HG03108 (cell line): ENCODE data around the gene MAOA.
A peak's percentile ranks its signal among the peaks of the same experiment; 100 is the strongest.
"Not testable (repeated sequence)": the region's sequence is repeated elsewhere in the genome, so short reads cannot be mapped to it uniquely, and the experiment has no call there.

ENCODE experiments used
- ATAC-seq: cut with Tn5 transposase; IDR thresholded peaks from one replicate; pipeline ENCODE4 v1.9.1; 2021; ENCODE audit warnings: moderate library complexity; ENCODE audit not compliant: unreplicated experiment

MAOA gene

GRCh38 chrX:43656005-43656494 lies at the start of gene MAOA:
Gene MAOA (plus strand): TSS chrX:43656299. CDS start chrX:43656342, 43 bp downstream.
- ATAC-seq: no peak

DNA sequence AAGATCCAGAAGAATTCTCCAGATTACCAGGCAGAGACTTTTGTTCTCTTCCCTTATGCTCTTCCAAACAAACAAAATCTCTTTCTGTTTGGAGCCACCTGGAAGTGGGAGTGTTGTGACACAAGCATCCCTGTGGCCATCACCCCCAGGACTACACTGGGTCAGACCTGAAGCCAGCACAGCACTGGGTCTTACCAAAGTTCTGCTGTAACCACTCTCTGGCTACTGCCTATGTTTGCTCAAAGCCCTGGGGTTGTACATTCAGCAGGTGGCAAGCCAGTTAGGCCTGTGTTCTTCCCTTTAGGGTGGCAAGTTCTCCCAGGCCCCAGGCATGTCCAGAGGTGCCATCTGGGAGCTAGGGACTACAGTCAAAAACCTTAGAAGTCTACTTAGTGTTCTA lies 43.7 kb upstream of the MAOA start:
- ATAC-seq: no peak

DNA sequence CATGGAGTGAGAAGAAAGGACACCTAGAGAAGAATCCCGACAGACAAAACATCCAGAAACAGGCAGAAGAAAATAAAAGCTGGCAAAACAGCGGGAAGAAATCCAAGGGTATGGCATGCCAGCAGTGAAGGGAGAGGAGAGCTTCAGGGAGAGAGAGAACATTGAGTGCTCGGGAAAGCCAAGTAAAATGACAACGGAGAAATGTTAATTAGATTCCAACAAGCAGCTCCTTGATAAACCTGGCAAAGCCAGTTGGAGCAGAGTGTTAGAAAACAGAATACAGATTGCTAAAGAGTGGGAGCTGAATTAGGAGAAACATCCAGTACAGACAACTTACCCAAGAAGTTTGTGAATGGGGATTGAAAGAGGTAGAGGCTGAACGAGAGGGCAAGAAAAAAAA lies 40.4 kb upstream of the MAOA start:
- ATAC-seq: no peak

DNA sequence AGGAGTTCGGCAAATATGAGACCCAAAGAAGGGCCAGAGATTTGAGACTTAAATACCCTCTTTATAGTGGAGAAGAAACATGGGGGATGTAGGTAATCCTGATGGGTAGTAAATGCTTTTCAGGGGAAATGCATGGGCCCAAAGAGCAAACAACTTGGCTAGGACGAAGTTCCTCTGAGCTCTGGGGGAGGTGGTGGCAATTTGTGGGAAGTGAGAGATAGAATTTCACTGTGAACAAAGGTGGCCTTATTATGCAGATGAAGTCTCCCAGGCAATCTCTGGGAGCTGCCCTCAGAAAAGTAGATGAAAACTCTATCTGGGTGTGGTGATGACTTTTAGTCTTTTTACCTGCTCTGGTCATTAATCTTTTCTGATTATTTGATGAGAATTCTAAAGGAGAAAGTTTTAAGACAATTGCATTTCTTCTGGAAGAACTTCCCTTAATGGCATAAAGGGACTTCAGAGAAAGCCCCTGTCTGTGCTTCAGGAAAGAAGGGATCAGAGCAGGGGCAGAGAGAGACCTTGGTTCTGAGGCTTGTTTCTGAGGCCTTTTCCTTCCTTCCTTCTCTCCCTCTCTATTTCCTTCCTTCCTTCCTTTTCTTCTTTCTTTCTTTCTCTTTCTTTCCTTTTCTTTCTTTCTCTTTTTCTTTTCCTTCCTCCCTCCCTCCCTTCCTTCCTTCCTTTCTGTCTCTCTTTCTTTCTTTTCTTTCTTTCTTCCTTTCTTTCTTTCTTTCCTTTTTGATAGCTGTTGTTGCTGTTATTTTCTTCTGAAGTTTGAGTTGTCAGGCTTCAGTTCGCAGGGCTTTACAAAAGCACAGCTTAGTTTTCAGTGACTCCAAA lies 37.5 kb upstream of the MAOA start:
- no peak for ATAC-seq

- ATAC-seq: not testable (repeated sequence)
Measured at GRCh38 chrX:43619861-43620260, 36.2 kb upstream of the MAOA start.

GRCh38 chrX:43627147-43627546 lies 29.0 kb upstream of the MAOA start:
- ATAC-seq: no peak

DNA sequence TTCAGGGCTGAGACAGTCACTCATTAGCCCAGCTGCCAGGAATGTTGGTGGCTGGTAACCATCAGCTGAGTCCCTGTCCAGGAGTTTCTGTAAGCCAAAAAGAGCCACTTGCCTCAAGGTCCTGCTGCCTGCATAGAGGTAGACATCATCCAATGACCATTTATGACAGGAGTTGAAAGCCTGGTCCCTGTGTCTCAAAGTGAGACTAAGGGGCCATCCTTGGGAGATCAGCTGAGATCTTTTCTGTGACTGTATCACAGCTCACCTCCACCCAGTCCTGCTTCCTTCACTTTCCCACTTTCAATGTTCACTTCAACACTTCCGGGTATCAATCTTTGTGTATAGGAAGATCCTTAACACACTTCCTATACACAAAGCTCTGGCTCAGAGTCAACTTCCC lies 28.4 kb upstream of the MAOA start:
- ATAC-seq: no peak

- no peak for ATAC-seq
Measured at GRCh38 chrX:43629229-43629628, 26.9 kb upstream of the MAOA start.

GRCh38 chrX:43631841-43632240 lies 24.3 kb upstream of the MAOA start:
- no peak for ATAC-seq

DNA sequence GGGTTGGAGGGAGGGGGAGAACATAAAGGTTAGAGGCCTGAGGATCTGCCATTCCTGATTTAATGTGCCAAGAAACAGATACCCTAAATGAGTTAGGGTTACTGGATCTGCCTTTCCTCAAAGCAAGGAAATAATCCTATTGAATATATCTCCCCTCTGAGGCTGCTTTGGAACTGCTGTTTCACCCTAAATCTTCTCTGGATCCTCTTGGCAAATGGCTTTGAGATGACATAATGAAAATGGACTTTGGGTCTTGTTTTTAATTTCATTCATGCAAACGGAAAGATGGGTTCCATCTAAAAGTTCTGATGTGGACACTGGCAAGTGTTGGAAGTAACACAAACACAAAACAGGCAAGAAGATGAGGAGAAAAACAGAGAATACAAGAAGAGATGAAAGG lies 23.0 kb upstream of the MAOA start:
- ATAC-seq: no peak

DNA sequence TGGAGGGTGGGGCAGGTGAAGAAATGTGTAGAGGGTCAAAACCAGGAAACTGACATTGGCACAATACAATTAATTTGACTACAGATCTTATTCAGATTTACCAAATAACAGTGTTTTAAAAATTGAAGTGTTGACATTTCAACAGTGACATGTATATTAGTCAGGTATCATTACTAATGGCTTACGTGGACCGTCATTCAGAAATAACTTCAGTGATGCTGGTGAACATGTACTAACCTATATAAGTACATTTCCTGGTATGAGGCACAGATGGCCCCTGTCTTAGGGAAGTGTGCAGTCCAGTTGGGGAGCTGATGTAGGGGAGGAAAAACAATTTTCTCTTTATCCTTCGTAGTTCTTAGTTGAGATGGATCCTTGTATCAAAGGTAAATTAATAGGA lies 22.3 kb upstream of the MAOA start:
- ATAC-seq: no peak

DNA sequence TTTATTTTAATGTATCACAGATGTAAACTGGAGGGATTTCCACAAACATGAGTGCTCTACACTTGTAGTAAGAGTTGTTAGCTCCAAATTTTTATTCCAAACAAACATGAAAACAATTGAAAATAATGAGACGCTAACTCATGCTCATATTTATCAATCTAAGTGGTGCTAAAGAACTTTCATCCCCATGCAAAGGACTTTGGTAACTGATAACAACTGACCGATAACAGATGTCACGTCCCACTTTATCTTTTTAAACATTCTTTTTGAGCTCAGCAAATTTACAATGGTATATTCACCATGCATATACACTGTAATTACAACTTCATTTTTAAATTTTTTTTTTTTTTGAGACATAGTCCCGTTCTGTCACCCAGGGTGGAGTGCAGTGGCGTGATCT lies 15.6 kb upstream of the MAOA start:
- no peak for ATAC-seq

DNA sequence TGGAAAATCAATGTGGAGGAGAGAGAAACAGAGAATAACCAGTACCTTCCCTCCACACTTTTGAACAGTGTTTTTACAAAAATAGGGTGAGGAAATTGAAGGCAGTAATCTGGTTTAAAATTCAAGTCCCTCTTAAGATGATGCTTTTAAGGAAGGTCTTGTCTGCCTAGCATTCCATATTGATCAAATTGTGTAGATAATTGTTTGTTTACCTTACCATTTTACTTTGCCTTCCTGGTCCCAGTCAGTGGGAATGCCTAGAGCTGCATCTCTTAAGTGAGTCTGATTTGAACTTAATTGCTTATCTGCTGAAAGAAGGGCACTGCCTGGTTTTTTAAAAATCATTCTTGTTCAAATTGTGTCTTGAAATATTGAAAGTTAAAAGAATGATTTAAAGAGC lies 14.4 kb upstream of the MAOA start:
- ATAC-seq: no peak

GRCh38 chrX:43643201-43643600 lies 12.9 kb upstream of the MAOA start:
- no peak for ATAC-seq

GRCh38 chrX:43643662-43644061 lies 12.4 kb upstream of the MAOA start:
- ATAC-seq: no peak

DNA sequence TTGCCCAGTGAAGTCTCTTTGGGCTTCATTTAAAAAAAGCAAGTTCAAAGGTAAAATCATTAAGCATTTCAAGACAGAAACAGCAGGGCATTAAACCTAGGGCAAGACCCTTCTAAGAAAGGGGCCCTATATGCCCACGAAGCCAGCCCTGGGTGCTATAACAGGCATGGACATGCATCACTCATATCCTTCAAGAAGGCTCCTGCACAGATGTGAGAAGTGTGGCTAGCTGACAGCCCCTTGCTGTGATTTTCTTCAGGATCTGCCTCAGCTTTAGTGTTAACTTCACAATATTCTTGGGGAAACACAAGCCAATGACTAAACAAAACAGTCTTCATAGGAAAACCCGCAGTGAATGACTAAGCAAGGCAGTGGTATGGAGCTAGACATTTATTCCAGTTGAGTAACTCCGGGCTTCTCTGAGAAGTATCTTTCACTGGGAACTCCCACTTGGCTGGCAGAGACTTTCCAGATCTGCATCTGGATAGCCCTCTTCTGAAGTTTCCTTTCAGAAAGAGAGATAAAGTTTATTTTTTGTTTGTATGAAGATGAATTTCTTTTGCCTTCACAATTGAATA lies 11.9 kb upstream of the MAOA start:
- ATAC-seq: no peak

DNA sequence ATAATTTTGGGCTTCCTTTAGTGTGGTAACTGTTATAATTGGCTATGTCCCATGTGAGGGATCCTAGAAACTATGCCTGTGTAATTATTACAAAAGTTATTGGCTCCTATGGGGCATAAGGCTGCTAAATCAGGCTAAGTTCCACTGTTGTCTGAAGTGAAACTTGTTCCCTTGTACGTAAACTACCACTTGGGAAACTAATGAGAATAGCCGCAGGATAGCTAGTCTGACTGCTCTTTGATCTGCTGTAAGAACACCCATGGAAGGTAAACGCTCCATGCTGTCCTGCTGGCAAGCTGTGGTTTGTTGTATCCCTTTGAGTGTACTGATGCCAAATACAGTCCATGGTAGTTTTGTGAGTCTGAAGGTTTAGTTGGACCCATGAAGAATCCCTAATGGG lies 9.3 kb upstream of the MAOA start:
- ATAC-seq: no peak

GRCh38 chrX:43654431-43655150 lies 1.5 kb upstream of the MAOA start:
- ATAC-seq: peak; percentile 97

- ATAC-seq: no peak
Measured at GRCh38 chrX:43655151-43656004, 721 bp upstream of the MAOA start.

- no peak for ATAC-seq
Measured at GRCh38 chrX:43657671-43658070, 1.6 kb downstream of the MAOA start.
